GM12878 (cell line): ENCODE results near the gene RRM2. TPM values are rescaled to one million over a fixed set of nuclear protein-coding genes. Genes with fewer than 3 reads are reported as not detected.

ENCODE experiments used
- CREM ChIP-seq: IDR thresholded peaks from 2 replicates; pipeline ENCODE4 v1.6.1; 2014; ENCODE audit warnings: antibody characterized with exemption, low read depth
- DPF2 ChIP-seq: fragments of 450-650 bp; IDR thresholded peaks from 2 replicates; pipeline ENCODE4 v1.6.1; 2017; ENCODE audit warnings: mild to moderate bottlenecking
- MTA3 ChIP-seq: IDR thresholded peaks from 2 replicates; pipeline ENCODE4 v1.6.1; 2012; ENCODE audit warnings: low read length, inconsistent platforms, borderline replicate concordance
- NR2C1 ChIP-seq: fragments of 450-650 bp; IDR thresholded peaks from 2 replicates; pipeline ENCODE4 v1.6.1; 2017; ENCODE audit warnings: antibody characterized with exemption, mild to moderate bottlenecking, moderate library complexity
- PML ChIP-seq: IDR thresholded peaks from 2 replicates; pipeline ENCODE4 v1.6.1; 2012; ENCODE audit warnings: low read length, inconsistent platforms
- POLR2A ChIP-seq: IDR thresholded peaks from 2 replicates; pipeline ENCODE4 v1.6.1; 2011; ENCODE audit warnings: low read depth, mild to moderate bottlenecking, low read length
- POU2F2 ChIP-seq: IDR thresholded peaks from 3 replicates; pipeline ENCODE4 v1.6.1; 2011; ENCODE audit warnings: low read depth, mild to moderate bottlenecking, low read length, borderline replicate concordance
- RBBP5 ChIP-seq: fragments of 200-600 bp; sonication (generic); conservative IDR thresholded peaks from 2 replicates; pipeline ENCODE4 v1.6.1; 2016
- RELA ChIP-seq: fragments of 450-650 bp; IDR thresholded peaks from 2 replicates; pipeline ENCODE4 v1.8.0; 2014; ENCODE audit warnings: borderline replicate concordance; ENCODE audit not compliant: partially characterized antibody
- SMAD5 ChIP-seq: IDR thresholded peaks from 2 replicates; pipeline ENCODE4 v1.6.1; 2016; ENCODE audit warnings: antibody characterized with exemption, low read depth
- SRF ChIP-seq, 2 experiments: IDR thresholded peaks; 2 replicates each; pipeline ENCODE4 v1.6.1; 2011; ENCODE audit warnings: low read depth in 2 of 2, low read length in 2 of 2, mild to moderate bottlenecking in 1 of 2, moderate library complexity in 1 of 2
- TCF12 ChIP-seq: IDR thresholded peaks from 2 replicates; pipeline ENCODE4 v1.6.1; 2011; ENCODE audit warnings: low read depth, mild to moderate bottlenecking, low read length
- TCF3 ChIP-seq: IDR thresholded peaks from 2 replicates; pipeline ENCODE4 v1.6.1; 2012; ENCODE audit warnings: low read depth, mild to moderate bottlenecking, low read length, borderline replicate concordance; ENCODE audit not compliant: insufficient read depth
- YBX1 ChIP-seq: fragments of 450-650 bp; IDR thresholded peaks from 2 replicates; pipeline ENCODE4 v1.6.1; 2016; ENCODE audit warnings: antibody characterized with exemption
- ZZZ3 ChIP-seq: IDR thresholded peaks from 2 replicates; pipeline ENCODE4 v1.6.1; 2011; ENCODE audit warnings: low read depth; ENCODE audit not compliant: control insufficient read depth, insufficient read length
- polyA plus RNA-seq, 11 experiments: library from polyadenylated mRNA; depleted of rRNA in 4 of 11; unstranded in 6 of 11; stranded (reverse) in 5 of 11; fragments of >200 nt; fragmentation: Nextera tagmentation in 4 of 11; fragmentation: Illumina TruSeq in 1 of 11; extraction: Ambion mirVana in 4 of 11; extraction: Trizol in 1 of 11; gene quantifications; 1 replicate in 1 of 11; 2 replicates in 10 of 11; pipeline versions ENCODE4 v1.2.1 to v1.2.3, GENCODE V29; 2011 to 2016; ENCODE audit warnings: inconsistent platforms in 2 of 11, missing spikeins in 2 of 11, low read depth in 1 of 11
- total RNA-seq, 4 experiments: library from RNA; depleted of rRNA in 3 of 4; stranded (reverse); fragments of >200 nt in 3 of 4; fragmentation: Illumina TruSeq in 1 of 4; extraction: Trizol in 1 of 4; gene quantifications; 2 replicates each; pipeline versions ENCODE4 v1.2.1 to v1.2.3, GENCODE V29; 2013 to 2021
- TF ChIP-seq, protein P1 (sequence below): IDR thresholded peaks from 2 replicates; pipeline ENCODE4 v1.6.1; 2011; ENCODE audit warnings: mild to moderate bottlenecking, low read depth, low read length, moderate library complexity; ENCODE audit not compliant: insufficient replicate concordance
- TF ChIP-seq, protein P2 (sequence below): fragments of 450-650 bp; IDR thresholded peaks from 2 replicates; pipeline ENCODE4 v1.6.1; 2018; ENCODE audit warnings: mild to moderate bottlenecking, low read depth, moderate library complexity; ENCODE audit not compliant: partially characterized antibody
- TF ChIP-seq, protein P3 (sequence below): fragments of 450-650 bp; IDR thresholded peaks from 2 replicates; pipeline ENCODE4 v1.6.1; 2017; ENCODE audit warnings: mild to moderate bottlenecking, moderate library complexity
- TF ChIP-seq, protein P4 (sequence below): fragments of 450-650 bp; IDR thresholded peaks from 2 replicates; pipeline ENCODE4 v1.6.1; 2016; ENCODE audit warnings: mild to moderate bottlenecking

The RRM2 gene
- total and polyA plus RNA-seq, 10 of the 15 experiments (the other 5 are each of a cell fraction or from before 2014, with no cell fraction given): 54.4 to 771 (median 159) TPM

DNA sequence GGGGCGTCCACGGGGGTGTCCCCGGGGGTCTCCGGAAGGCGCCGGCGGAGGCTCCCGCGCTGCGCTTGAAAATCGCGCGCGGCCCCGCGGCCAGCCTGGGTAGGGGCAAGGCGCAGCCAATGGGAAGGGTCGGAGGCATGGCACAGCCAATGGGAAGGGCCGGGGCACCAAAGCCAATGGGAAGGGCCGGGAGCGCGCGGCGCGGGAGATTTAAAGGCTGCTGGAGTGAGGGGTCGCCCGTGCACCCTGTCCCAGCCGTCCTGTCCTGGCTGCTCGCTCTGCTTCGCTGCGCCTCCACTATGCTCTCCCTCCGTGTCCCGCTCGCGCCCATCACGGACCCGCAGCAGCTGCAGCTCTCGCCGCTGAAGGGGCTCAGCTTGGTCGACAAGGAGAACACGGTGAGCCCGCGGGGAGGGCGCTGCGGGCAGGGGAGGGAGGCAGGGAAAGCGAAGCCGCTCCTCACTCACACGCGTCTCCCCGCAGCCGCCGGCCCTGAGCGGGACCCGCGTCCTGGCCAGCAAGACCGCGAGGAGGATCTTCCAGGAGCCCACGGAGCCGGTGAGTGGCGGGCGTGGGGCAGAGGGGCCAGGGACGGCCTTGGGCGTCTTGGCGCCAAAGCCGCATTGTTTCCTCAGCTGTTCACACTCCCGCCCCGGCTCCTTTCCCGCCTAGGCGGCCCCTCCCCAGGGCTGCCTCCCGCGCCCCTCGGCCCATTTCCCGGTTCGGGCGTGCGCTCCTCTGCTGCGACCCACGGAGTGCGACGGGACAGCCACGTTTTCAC, at the start of gene RRM2 (continued):
- TF ChIP-seq, protein P1, sequence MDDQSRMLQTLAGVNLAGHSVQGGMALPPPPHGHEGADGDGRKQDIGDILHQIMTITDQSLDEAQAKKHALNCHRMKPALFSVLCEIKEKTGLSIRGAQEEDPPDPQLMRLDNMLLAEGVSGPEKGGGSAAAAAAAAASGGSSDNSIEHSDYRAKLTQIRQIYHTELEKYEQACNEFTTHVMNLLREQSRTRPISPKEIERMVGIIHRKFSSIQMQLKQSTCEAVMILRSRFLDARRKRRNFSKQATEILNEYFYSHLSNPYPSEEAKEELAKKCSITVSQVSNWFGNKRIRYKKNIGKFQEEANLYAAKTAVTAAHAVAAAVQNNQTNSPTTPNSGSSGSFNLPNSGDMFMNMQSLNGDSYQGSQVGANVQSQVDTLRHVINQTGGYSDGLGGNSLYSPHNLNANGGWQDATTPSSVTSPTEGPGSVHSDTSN: no peak
- TF ChIP-seq SMAD5: peak; percentile 88
- TF ChIP-seq TCF12: 0 out of 2 replicates have a peak, but pooled peaks have one; percentile 3
- no peak for TF ChIP-seq ZZZ3
- TF ChIP-seq, protein P2, sequence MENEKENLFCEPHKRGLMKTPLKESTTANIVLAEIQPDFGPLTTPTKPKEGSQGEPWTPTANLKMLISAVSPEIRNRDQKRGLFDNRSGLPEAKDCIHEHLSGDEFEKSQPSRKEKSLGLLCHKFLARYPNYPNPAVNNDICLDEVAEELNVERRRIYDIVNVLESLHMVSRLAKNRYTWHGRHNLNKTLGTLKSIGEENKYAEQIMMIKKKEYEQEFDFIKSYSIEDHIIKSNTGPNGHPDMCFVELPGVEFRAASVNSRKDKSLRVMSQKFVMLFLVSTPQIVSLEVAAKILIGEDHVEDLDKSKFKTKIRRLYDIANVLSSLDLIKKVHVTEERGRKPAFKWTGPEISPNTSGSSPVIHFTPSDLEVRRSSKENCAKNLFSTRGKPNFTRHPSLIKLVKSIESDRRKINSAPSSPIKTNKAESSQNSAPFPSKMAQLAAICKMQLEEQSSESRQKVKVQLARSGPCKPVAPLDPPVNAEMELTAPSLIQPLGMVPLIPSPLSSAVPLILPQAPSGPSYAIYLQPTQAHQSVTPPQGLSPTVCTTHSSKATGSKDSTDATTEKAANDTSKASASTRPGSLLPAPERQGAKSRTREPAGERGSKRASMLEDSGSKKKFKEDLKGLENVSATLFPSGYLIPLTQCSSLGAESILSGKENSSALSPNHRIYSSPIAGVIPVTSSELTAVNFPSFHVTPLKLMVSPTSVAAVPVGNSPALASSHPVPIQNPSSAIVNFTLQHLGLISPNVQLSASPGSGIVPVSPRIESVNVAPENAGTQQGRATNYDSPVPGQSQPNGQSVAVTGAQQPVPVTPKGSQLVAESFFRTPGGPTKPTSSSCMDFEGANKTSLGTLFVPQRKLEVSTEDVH: peak; percentile 43
- no peak for TF ChIP-seq NR2C1
- TF ChIP-seq SRF (IDR thresholded peaks at IDR 0.05; ENCODE audit: low read depth in 2 of 2, low read length in 2 of 2): no peak
- TF ChIP-seq, protein P3, sequence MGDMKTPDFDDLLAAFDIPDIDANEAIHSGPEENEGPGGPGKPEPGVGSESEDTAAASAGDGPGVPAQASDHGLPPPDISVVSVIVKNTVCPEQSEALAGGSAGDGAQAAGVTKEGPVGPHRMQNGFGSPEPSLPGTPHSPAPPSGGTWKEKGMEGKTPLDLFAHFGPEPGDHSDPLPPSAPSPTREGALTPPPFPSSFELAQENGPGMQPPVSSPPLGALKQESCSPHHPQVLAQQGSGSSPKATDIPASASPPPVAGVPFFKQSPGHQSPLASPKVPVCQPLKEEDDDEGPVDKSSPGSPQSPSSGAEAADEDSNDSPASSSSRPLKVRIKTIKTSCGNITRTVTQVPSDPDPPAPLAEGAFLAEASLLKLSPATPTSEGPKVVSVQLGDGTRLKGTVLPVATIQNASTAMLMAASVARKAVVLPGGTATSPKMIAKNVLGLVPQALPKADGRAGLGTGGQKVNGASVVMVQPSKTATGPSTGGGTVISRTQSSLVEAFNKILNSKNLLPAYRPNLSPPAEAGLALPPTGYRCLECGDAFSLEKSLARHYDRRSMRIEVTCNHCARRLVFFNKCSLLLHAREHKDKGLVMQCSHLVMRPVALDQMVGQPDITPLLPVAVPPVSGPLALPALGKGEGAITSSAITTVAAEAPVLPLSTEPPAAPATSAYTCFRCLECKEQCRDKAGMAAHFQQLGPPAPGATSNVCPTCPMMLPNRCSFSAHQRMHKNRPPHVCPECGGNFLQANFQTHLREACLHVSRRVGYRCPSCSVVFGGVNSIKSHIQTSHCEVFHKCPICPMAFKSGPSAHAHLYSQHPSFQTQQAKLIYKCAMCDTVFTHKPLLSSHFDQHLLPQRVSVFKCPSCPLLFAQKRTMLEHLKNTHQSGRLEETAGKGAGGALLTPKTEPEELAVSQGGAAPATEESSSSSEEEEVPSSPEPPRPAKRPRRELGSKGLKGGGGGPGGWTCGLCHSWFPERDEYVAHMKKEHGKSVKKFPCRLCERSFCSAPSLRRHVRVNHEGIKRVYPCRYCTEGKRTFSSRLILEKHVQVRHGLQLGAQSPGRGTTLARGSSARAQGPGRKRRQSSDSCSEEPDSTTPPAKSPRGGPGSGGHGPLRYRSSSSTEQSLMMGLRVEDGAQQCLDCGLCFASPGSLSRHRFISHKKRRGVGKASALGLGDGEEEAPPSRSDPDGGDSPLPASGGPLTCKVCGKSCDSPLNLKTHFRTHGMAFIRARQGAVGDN: no peak
- no peak for TF ChIP-seq RBBP5
- 0 out of 2 replicates have a peak, but pooled peaks have one; percentile 12 for TF ChIP-seq CREM
- TF ChIP-seq YBX1: no peak
- peak; percentile 85 for TF ChIP-seq POU2F2
- peak; percentile 99 for TF ChIP-seq POLR2A
- 0 out of 2 replicates have a peak, but pooled peaks have one; percentile 37 for TF ChIP-seq DPF2
- TF ChIP-seq, protein P4, sequence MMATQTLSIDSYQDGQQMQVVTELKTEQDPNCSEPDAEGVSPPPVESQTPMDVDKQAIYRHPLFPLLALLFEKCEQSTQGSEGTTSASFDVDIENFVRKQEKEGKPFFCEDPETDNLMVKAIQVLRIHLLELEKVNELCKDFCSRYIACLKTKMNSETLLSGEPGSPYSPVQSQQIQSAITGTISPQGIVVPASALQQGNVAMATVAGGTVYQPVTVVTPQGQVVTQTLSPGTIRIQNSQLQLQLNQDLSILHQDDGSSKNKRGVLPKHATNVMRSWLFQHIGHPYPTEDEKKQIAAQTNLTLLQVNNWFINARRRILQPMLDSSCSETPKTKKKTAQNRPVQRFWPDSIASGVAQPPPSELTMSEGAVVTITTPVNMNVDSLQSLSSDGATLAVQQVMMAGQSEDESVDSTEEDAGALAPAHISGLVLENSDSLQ: no peak
- TF ChIP-seq RELA: no peak
- TF ChIP-seq MTA3: no peak
- TF ChIP-seq TCF3: peak; percentile 85
- no peak for TF ChIP-seq PML
